Measurements from ENCODE around the gene FAM13C.

The FAM13C gene

DNA sequence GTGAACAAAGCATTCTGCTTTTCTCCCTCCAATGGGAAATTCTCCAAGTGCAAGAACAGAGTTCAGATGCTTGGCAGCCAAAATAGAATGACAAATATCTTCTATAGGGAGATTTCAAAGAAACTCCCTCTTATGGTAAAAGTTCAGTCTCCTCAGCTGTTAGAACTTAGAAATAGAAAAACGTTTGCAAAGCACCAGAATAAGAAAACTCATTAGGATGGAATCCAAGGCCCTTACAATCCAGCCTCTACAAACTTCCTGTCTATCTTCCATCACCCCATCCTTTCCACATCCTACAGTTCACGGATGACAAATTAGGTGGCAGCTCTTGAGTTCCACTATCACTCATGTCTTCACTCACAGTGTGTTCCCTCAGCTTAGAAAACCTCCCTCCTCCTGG lies 25.7 kb downstream of the FAM13C start:
- no peak for DNase-seq (ENCODE audit: low read depth)
- TF ChIP-seq CTCF (IDR thresholded peaks at IDR 0.05; ENCODE audit: insufficient read depth, low read depth, low read length, missing control alignments): no peak
- H3K4me3 ChIP-seq (ENCODE audit: low read depth, low read length): no peak overlapping the region

- DNase-seq (ENCODE audit: low read depth): no peak
- H3K4me3 ChIP-seq (ENCODE audit: low read depth, low read length): no peak overlapping the region
- TF ChIP-seq CTCF (IDR thresholded peaks at IDR 0.05; ENCODE audit: insufficient read depth, low read depth, low read length, missing control alignments): no peak
These were observed 26.9 kb downstream of the FAM13C start for GRCh38 chr10:59335497-59335896.

GRCh38 chr10:59333701-59334100 lies 28.6 kb downstream of the FAM13C start:
- TF ChIP-seq CTCF (IDR thresholded peaks at IDR 0.05; ENCODE audit: insufficient read depth, low read depth, low read length, missing control alignments): no peak
- no peak for DNase-seq (ENCODE audit: low read depth)
- no peak overlapping the region for H3K4me3 ChIP-seq (ENCODE audit: low read depth, low read length)

- H3K4me3 ChIP-seq (ENCODE audit: low read depth, low read length): no peak overlapping the region
- TF ChIP-seq CTCF (IDR thresholded peaks at IDR 0.05; ENCODE audit: insufficient read depth, low read depth, low read length, missing control alignments): no peak
- no peak for DNase-seq (ENCODE audit: low read depth)
These were observed 29.8 kb downstream of the FAM13C start for GRCh38 chr10:59332581-59332980.

DNA sequence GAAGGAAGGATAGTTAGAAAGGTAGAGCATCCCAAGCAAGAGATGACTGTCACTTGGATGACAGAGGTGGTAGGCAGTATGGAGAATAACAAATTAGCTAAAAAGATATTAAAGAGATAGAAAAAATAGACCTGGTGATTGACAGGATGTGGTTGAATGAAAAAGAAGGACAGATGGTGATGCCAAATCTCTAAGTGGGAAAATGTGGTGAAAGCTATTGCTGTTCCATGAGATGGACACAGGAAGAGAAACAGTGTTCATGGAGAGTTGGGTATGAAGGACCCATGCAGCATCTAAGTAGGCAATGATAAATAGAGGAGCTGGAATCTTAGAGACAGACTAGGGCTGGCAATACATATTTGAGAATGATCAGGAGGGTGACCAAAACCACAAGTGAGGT lies 30.7 kb downstream of the FAM13C start:
- H3K4me3 ChIP-seq (ENCODE audit: low read depth, low read length): no peak overlapping the region
- TF ChIP-seq CTCF (IDR thresholded peaks at IDR 0.05; ENCODE audit: insufficient read depth, low read depth, low read length, missing control alignments): no peak
- DNase-seq (ENCODE audit: low read depth): no peak

GRCh38 chr10:59325116-59325515 lies 37.2 kb downstream of the FAM13C start:
- DNase-seq (ENCODE audit: low read depth): no peak
- no peak for TF ChIP-seq CTCF (IDR thresholded peaks at IDR 0.05; ENCODE audit: insufficient read depth, low read depth, low read length, missing control alignments)
- H3K4me3 ChIP-seq (ENCODE audit: low read depth, low read length): no peak overlapping the region

- no peak for DNase-seq (ENCODE audit: low read depth)
- H3K4me3 ChIP-seq (ENCODE audit: low read depth, low read length): no peak overlapping the region
- no peak for TF ChIP-seq CTCF (IDR thresholded peaks at IDR 0.05; ENCODE audit: insufficient read depth, low read depth, low read length, missing control alignments)
These were observed 37.8 kb downstream of the FAM13C start for GRCh38 chr10:59324597-59324996.

All from GM12865 (cell line).